ENCODE measurements around the gene DOC2A.

DOC2A gene

GRCh38 chr16:29978081-29978480, 32.7 kb downstream of the DOC2A start (continued):
- TF ChIP-seq ZNF433 (tag by site-specific recombination; IDR thresholded peaks at IDR 0.05; ENCODE audit: low read depth) (no peak), SALL2 (tag by site-specific recombination; IDR thresholded peaks at IDR 0.05; ENCODE audit: borderline replicate concordance) (no peak), ZNF394 (tag by site-specific recombination; IDR thresholded peaks at IDR 0.05; ENCODE audit: borderline replicate concordance) (no peak)

- ChIA-PET CTCF (interaction anchor here (0.5 to 1.6 kb wide), 5 partner anchors 38 to 284 kb away, joined by 3 to 8 read pairs (median 6); partner anchors contain the start of gene KCTD13), POLR2A (interaction anchor here (1.0 to 5.4 kb wide), 5 partner anchors 10 to 55 kb away, joined by 3 to 58 read pairs (median 3); partner anchors contain the start of genes HIRIP3 and KCTD13)
- H3K9me3 ChIP-seq (ENCODE audit: control insufficient read depth, insufficient read depth, low read depth, low read length): no peaks in the 10 kb centered on the region
- peaks cover 8% of the 10 kb centered on the region for H3K4me1 ChIP-seq (ENCODE audit: control insufficient read depth, insufficient read depth, low read length)
- TF ChIP-seq SCRT2 (tag by site-specific recombination; IDR thresholded peaks at IDR 0.05): peak; percentile 32; the same call in 1 of the 2 replicates
- no peak for TF ChIP-seq ZNF658 (tag by site-specific recombination; IDR thresholded peaks at IDR 0.05)
- no peak overlapping the region for H3K4me3 ChIP-seq (ENCODE audit: low read depth, low read length)
- no peak overlapping the region for H3K27ac ChIP-seq (ENCODE audit: extremely low read depth, low read depth, low read length)
- peaks cover 12 to 75% of the 10 kb centered on the region in 2 experiments; a peak in 1 of 3 replicates for H3K36me3 ChIP-seq (ENCODE audit: control insufficient read depth in 2 of 2, insufficient read depth in 1 of 2, low read length in 2 of 2)
Observed at GRCh38 chr16:29977063-29977825, 33.6 kb downstream of the DOC2A start.

- Histone ChIP-seq H3K27ac (ENCODE audit: extremely low read depth, low read depth, low read length) (no peak overlapping the region; the same call in 1 of the 2 replicates), H3K4me3 (ENCODE audit: low read depth, low read length) (no peak overlapping the region; the same call in 1 of the 2 replicates), H3K36me3 (ENCODE audit: control insufficient read depth in 2 of 2, insufficient read depth in 1 of 2, low read length in 2 of 2) (peaks cover 5 to 71% of the 10 kb centered on the region in 2 experiments; a peak in 1 of 3 replicates), H3K4me1 (ENCODE audit: control insufficient read depth, insufficient read depth, low read length) (peaks cover 8% of the 10 kb centered on the region), H3K9me3 (ENCODE audit: control insufficient read depth, insufficient read depth, low read depth, low read length) (no peaks in the 10 kb centered on the region)
- ChIA-PET POLR2A (interaction anchor here (0.8 to 5.4 kb wide), 8 partner anchors 10 to 160 kb away, joined by 3 to 58 read pairs (median 4); partner anchors contain the start of genes HIRIP3, KCTD13, PAGR1 and SEZ6L2), CTCF (interaction anchor here (0.6 to 2.0 kb wide), 11 partner anchors 9 to 246 kb away, joined by 3 to 8 read pairs (median 3); partner anchors contain the start of gene KCTD13)
- TF ChIP-seq ZNF692 (tag by site-specific recombination; IDR thresholded peaks at IDR 0.05): 0 out of 2 replicates have a peak, but pooled peaks have one; percentile 21
- TF ChIP-seq ZNF600 (tag by site-specific recombination; IDR thresholded peaks at IDR 0.05): peak; percentile 78; the same call in 1 of the 2 replicates
- TF ChIP-seq ZBTB8A (tag by site-specific recombination; IDR thresholded peaks at IDR 0.05): peak; percentile 56
- no peak for TF ChIP-seq ZNF624 (tag by site-specific recombination; IDR thresholded peaks at IDR 0.05)
- TF ChIP-seq ZNF664 (tag by site-specific recombination; IDR thresholded peaks at IDR 0.05): peak; percentile 50; the same call in 1 of the 2 replicates
- TF ChIP-seq CTCF (tag by site-specific recombination; IDR thresholded peaks at IDR 0.05): peak; percentile 72
- TF ChIP-seq ZIC2 (tag by site-specific recombination; IDR thresholded peaks at IDR 0.05): peak; percentile 61; the same call in 1 of the 2 replicates
- peak; percentile 54; the same call in 1 of the 2 replicates for TF ChIP-seq GLIS1 (tag by site-specific recombination; IDR thresholded peaks at IDR 0.05)
- peak; percentile 61 for TF ChIP-seq ZFHX2 (tag by site-specific recombination; conservative IDR thresholded peaks at IDR 0.05)
- TF ChIP-seq SCRT2 (tag by site-specific recombination; IDR thresholded peaks at IDR 0.05): peak; percentile 78; the same call in 1 of the 2 replicates
- TF ChIP-seq EGR2 (tag by site-specific recombination; IDR thresholded peaks at IDR 0.05; ENCODE audit: low read depth): peak; percentile 52
- TF ChIP-seq, protein P1, sequence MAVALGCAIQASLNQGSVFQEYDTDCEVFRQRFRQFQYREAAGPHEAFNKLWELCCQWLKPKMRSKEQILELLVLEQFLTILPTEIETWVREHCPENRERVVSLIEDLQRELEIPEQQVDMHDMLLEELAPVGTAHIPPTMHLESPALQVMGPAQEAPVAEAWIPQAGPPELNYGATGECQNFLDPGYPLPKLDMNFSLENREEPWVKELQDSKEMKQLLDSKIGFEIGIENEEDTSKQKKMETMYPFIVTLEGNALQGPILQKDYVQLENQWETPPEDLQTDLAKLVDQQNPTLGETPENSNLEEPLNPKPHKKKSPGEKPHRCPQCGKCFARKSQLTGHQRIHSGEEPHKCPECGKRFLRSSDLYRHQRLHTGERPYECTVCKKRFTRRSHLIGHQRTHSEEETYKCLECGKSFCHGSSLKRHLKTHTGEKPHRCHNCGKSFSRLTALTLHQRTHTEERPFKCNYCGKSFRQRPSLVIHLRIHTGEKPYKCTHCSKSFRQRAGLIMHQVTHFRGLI (tag by site-specific recombination; IDR thresholded peaks at IDR 0.05): peak; percentile 63; the same call in 1 of the 2 replicates
- no peak for TF ChIP-seq ZNF488 (tag by site-specific recombination; IDR thresholded peaks at IDR 0.05)
- no peak for TF ChIP-seq GLI4 (tag by site-specific recombination; IDR thresholded peaks at IDR 0.05)
Observed at GRCh38 chr16:29975811-29976511, 34.9 kb downstream of the DOC2A start.
